ENCODE data around the gene EFCAB9. TPM values are rescaled to one million over a fixed set of nuclear protein-coding genes. Genes with fewer than 3 reads are reported as not detected.

EFCAB9 gene
- total RNA-seq (not detected), polyA plus RNA-seq (ENCODE audit: insufficient read depth, low read depth, low replicate concordance) (not detected)
- long read RNA-seq, donor 1, result 0 reads
- long read RNA-seq, donor 2, partial matches to known transcripts, result 0 of 25 reads
- long read RNA-seq, donor 2, other reads (novel, unspliced or antisense), result 25 of 25 reads
- long read RNA-seq, donor 3, result 0 reads
- long read RNA-seq, donor 4, result 0 reads
- long read RNA-seq, donor 5, result 0 reads
- long read RNA-seq, donor 6, result 0 reads
- long read RNA-seq, donor 7, result 0 reads
- long read RNA-seq, donor 8, result 0 reads
- long read RNA-seq, donor 9, result 0 reads
- long read RNA-seq, donor 10, result 0 reads

- TF ChIP-seq, protein P1, sequence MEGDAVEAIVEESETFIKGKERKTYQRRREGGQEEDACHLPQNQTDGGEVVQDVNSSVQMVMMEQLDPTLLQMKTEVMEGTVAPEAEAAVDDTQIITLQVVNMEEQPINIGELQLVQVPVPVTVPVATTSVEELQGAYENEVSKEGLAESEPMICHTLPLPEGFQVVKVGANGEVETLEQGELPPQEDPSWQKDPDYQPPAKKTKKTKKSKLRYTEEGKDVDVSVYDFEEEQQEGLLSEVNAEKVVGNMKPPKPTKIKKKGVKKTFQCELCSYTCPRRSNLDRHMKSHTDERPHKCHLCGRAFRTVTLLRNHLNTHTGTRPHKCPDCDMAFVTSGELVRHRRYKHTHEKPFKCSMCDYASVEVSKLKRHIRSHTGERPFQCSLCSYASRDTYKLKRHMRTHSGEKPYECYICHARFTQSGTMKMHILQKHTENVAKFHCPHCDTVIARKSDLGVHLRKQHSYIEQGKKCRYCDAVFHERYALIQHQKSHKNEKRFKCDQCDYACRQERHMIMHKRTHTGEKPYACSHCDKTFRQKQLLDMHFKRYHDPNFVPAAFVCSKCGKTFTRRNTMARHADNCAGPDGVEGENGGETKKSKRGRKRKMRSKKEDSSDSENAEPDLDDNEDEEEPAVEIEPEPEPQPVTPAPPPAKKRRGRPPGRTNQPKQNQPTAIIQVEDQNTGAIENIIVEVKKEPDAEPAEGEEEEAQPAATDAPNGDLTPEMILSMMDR (IDR thresholded peaks at IDR 0.05; ENCODE audit: borderline replicate concordance, extremely low read depth, insufficient read depth), result no peak
- no peak within 1 kb of the TSS for H3K27ac ChIP-seq (ENCODE audit: low read depth in 2 of 2, low read length in 2 of 2)
- H3K4me3 ChIP-seq (ENCODE audit: low read length in 3 of 3), result no peak within 1 kb of the TSS
- DNase-seq, result no peak
- no peaks in the 10 kb centered on the region for H3K27me3 ChIP-seq (ENCODE audit: control insufficient read depth, insufficient read depth, low read length)
- no peak within 1 kb of the TSS for H3K9ac ChIP-seq (ENCODE audit: low read length in 3 of 3)
- intact Hi-C loops (cut with DNase I), result no loop called here
- H3K36me3 ChIP-seq (ENCODE audit: control insufficient read depth in 2 of 3, insufficient read depth in 3 of 3, low read length in 3 of 3), result no peaks in the 10 kb centered on the region
- no peaks in the 10 kb centered on the region for H3K9me3 ChIP-seq (ENCODE audit: control insufficient read depth in 2 of 3, insufficient read depth in 1 of 3, low read length in 3 of 3)
- no peak for FAIRE-seq
- peaks cover 0 to 2% (median 0%) of the 10 kb centered on the region in 3 donors for H3K4me1 ChIP-seq (ENCODE audit: control insufficient read depth in 2 of 3, insufficient read depth in 2 of 3, low read depth in 1 of 3, low read length in 3 of 3)
Measured at GRCh38 chr5:172193872-172194271, at the start of gene EFCAB9. Gene EFCAB9 (plus strand): TSS chr5:172194172. CDS start chr5:172194173, 1 bp downstream.

- no peak for DNase-seq
- Histone ChIP-seq H3K27me3 (ENCODE audit: control insufficient read depth, insufficient read depth, low read length) (no peaks in the 10 kb centered on the region), H3K9me3 (ENCODE audit: control insufficient read depth in 2 of 3, insufficient read depth in 1 of 3, low read length in 3 of 3) (no peaks in the 10 kb centered on the region), H3K27ac (ENCODE audit: low read depth in 2 of 2, low read length in 2 of 2) (no peak overlapping the region), H3K36me3 (ENCODE audit: control insufficient read depth in 2 of 3, insufficient read depth in 3 of 3, low read length in 3 of 3) (no peaks in the 10 kb centered on the region), H3K9ac (ENCODE audit: low read length in 3 of 3) (no peak overlapping the region), H3K4me3 (ENCODE audit: low read length in 3 of 3) (no peak overlapping the region), H3K4me1 (ENCODE audit: control insufficient read depth in 2 of 3, insufficient read depth in 2 of 3, low read depth in 1 of 3, low read length in 3 of 3) (peaks cover 0 to 7% (median 2%) of the 10 kb centered on the region in 3 donors)
- FAIRE-seq, result no peak
- intact Hi-C loops (cut with DNase I), result no loop called here
- TF ChIP-seq, protein P1 (IDR thresholded peaks at IDR 0.05; ENCODE audit: borderline replicate concordance, extremely low read depth, insufficient read depth), result no peak
Measured at GRCh38 chr5:172144291-172144815, 49.6 kb upstream of the EFCAB9 start.

DNA sequence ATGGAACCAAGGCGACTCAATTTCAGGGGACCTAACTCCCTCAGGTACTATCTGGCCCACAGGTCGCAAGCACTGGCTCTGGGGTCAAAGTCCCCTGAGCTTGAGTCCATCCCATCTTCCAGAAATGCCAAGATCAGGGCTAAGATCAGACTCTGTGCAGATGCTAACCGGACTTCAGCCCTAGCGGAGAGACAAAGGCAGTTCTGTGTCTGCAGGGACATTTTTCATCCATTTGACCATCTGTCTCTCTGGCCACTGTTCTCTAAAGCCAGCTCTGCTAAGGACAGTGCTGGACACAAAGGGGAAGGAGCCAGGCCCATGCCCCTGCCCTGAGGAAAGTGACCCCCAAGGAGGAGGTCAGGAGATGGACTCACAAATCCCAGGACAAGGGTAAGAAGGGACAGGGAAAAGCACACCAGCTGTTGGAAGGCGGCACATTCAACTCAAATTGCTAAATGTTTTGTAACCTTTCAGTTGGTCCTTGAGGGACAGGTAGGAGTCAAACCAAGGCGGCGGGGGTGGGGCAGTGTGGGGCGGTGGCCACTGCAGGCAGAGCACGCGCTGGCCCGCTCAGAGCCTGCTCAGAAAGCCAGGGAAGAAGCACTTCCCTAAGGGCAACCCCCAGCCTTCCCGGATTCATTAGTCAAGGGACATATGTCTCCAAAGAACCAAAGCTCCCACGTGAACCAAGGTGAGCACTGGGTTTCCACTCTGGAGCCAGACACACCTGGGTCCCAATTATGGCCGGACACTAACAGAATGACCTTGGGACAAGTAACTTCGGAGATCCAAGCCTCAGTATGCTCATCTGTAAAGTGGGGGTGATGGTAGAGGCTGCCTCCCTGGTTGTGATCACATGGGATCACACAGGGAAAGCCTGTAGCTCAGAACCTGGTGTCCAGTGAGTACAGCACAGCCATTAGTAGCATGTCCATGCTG, 48.8 kb upstream of the EFCAB9 start:
- Histone ChIP-seq H3K4me1 (ENCODE audit: control insufficient read depth in 2 of 3, insufficient read depth in 2 of 3, low read depth in 1 of 3, low read length in 3 of 3) (peaks cover 0 to 7% (median 2%) of the 10 kb centered on the region in 3 donors), H3K4me3 (ENCODE audit: low read length in 3 of 3) (no peak overlapping the region), H3K27me3 (ENCODE audit: control insufficient read depth, insufficient read depth, low read length) (no peaks in the 10 kb centered on the region), H3K27ac (ENCODE audit: low read depth in 2 of 2, low read length in 2 of 2) (no peak overlapping the region), H3K9ac (ENCODE audit: low read length in 3 of 3) (no peak overlapping the region), H3K9me3 (ENCODE audit: control insufficient read depth in 2 of 3, insufficient read depth in 1 of 3, low read length in 3 of 3) (no peaks in the 10 kb centered on the region), H3K36me3 (ENCODE audit: control insufficient read depth in 2 of 3, insufficient read depth in 3 of 3, low read length in 3 of 3) (no peaks in the 10 kb centered on the region)
- DNase-seq (no peak), FAIRE-seq (no peak)
- TF ChIP-seq, protein P1 (IDR thresholded peaks at IDR 0.05; ENCODE audit: borderline replicate concordance, extremely low read depth, insufficient read depth), result no peak
- intact Hi-C loops (cut with DNase I), result no loop called here

Data from kidney (tissue), 22 donors.